Measurements from ENCODE around the gene LMX1A. TPM values are rescaled to one million over a fixed set of nuclear protein-coding genes. Genes with fewer than 3 reads are reported as not detected.
A peak's percentile ranks its signal among the peaks of the same experiment; 100 is the strongest.

The LMX1A gene
- 1.7 TPM for total RNA-seq

DNA sequence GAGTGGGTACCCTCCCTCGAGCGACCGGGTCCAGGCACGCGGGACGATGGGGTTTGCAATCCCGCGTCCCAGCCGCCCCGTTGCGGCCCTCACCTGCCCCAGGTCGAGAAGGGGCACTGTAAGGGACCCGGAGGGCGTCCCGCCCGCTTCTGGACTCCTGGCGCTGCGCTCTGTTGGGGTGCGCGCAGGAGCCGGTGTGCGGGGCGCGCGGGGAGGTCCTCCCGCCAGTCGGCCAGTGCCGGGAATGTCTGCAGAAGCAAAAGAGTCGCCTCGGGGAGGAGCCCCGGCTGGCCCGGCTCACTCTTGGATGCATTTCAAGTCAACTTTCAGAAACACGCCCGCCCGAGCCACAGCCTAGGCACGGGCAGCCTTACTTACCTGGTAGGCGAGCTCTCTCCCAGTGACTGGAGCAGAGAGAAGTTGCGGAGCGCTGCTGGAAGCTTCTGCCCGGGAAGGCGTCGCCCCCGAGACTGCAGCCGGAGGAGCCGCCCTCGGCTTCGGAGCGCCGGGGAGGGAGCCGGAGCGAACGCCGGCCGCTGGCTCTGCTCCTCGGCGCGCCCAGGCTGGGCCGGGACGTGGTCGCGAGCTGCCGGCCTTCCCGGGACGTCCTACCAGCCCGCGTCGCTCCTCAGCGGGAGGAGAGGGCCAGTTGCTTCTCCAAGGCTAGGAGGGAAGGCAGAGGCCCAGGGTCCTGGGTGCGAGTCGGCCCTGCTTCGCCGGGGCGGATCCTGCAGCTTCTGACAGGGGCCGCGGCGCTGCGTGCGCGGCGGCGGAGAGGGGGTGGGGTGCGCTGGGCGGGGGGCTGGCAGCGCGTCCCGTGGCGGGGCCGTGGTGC lies at the start of gene LMX1A:
LMX1A (minus strand) TSS at position 739 of the 835 bp plus-strand sequence. CDS start 1,156 bp downstream, outside the sequence.
- Histone ChIP-seq H3K9me3 (no peaks in the 10 kb centered on the region), H3K36me3 (no peaks in the 10 kb centered on the region), H3K27me3 (peaks cover 11% of the 10 kb centered on the region), H3K27ac (no peak within 1 kb of the TSS), H3K4me3 (peak within 1 kb of the TSS; percentile 43 to 60), H3K4me1 (peaks cover 0 to 7% of the 10 kb centered on the region in 2 donors)
- DNase-seq (ENCODE audit: low spot score in 2 of 2), result no peak
- TF ChIP-seq, protein P1, sequence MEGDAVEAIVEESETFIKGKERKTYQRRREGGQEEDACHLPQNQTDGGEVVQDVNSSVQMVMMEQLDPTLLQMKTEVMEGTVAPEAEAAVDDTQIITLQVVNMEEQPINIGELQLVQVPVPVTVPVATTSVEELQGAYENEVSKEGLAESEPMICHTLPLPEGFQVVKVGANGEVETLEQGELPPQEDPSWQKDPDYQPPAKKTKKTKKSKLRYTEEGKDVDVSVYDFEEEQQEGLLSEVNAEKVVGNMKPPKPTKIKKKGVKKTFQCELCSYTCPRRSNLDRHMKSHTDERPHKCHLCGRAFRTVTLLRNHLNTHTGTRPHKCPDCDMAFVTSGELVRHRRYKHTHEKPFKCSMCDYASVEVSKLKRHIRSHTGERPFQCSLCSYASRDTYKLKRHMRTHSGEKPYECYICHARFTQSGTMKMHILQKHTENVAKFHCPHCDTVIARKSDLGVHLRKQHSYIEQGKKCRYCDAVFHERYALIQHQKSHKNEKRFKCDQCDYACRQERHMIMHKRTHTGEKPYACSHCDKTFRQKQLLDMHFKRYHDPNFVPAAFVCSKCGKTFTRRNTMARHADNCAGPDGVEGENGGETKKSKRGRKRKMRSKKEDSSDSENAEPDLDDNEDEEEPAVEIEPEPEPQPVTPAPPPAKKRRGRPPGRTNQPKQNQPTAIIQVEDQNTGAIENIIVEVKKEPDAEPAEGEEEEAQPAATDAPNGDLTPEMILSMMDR (IDR thresholded peaks at IDR 0.05), result no peak
- intact Hi-C loops (cut with DNase I), result no loop called here

GRCh38 chr1:165403835-165404482 lies 47.4 kb upstream of the LMX1A start:
- Histone ChIP-seq H3K36me3 (no peaks in the 10 kb centered on the region), H3K4me1 (no peaks in the 10 kb centered on the region)
- DNase-seq (ENCODE audit: low spot score in 2 of 2), result peak in 1 of 2 donors; percentile 42

DNA sequence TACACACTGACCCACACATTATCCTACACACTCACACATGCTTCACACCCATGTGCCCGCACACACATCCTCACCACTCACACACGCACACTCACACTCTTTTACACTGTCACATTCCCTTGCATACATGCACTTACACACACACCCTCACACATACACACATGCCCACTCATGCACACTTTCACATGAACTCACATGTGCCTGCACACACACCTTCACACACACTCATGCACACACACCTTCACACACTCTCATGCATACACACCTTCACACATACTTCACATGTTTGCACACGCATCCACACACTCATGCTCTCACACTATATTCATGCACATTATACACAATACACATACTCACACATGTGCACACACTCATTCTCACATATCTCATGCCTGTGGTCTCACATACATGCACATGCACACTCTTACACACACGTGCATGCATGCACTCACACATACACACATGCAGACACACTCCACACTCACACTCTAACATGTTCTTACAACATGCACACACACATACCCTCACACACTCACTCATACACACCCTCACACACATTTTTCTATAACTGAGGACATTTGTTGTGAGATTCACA lies 46.1 kb upstream of the LMX1A start:
- H3K27me3 ChIP-seq, result no peaks in the 10 kb centered on the region
- no peaks in the 10 kb centered on the region for H3K9me3 ChIP-seq
- TF ChIP-seq, protein P1 (IDR thresholded peaks at IDR 0.05), result no peak
- DNase-seq (ENCODE audit: low spot score in 2 of 2), result peak in 1 of 2 donors; percentile 12
- H3K36me3 ChIP-seq, result no peaks in the 10 kb centered on the region
- intact Hi-C loops (cut with DNase I), result no loop called here
- H3K27ac ChIP-seq, result no peak overlapping the region
- H3K4me1 ChIP-seq, result no peaks in the 10 kb centered on the region
- H3K4me3 ChIP-seq, result no peak overlapping the region

More at GRCh38 chr1:165403835-165404482, 47.4 kb upstream of the LMX1A start:
- Histone ChIP-seq H3K9me3 (no peaks in the 10 kb centered on the region), H3K27ac (no peak overlapping the region), H3K4me3 (no peak overlapping the region), H3K27me3 (no peaks in the 10 kb centered on the region)
- TF ChIP-seq, protein P1 (IDR thresholded peaks at IDR 0.05), result peak in 1 of 3 experiments; percentile 41
- intact Hi-C loops (cut with DNase I), result no loop called here

- Histone ChIP-seq H3K4me3 (no peak overlapping the region), H3K27ac (no peak overlapping the region), H3K36me3 (no peaks in the 10 kb centered on the region), H3K27me3 (no peaks in the 10 kb centered on the region), H3K4me1 (no peaks in the 10 kb centered on the region), H3K9me3 (no peaks in the 10 kb centered on the region)
- TF ChIP-seq, protein P1 (IDR thresholded peaks at IDR 0.05), result no peak
- intact Hi-C loops (cut with DNase I), result no loop called here
- peak in 1 of 2 donors; percentile 70 for DNase-seq (ENCODE audit: low spot score in 2 of 2)
These were observed 41.4 kb upstream of the LMX1A start for GRCh38 chr1:165397944-165398343.

DNA sequence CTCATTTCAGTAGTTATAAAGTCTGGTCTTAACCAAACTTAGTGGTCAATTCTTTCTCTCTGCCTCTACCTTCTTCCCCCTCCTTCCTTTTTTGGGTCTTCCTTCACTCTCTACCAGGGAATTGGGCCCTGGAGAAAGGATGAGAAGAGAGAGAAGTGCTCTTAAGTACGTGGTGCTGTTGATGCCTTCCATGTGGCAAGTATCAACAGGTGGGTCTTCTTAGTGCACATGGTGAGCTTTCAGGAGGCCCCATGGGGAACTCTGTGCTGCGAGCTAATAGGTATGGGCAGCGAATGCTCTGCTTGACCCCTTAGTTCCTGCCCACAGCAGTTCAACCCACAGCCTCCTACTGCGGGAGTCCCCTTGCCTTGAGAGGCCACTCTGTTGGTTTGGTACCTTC lies 39.4 kb upstream of the LMX1A start:
- intact Hi-C loops (cut with DNase I), result no loop called here
- TF ChIP-seq, protein P1 (IDR thresholded peaks at IDR 0.05), result no peak
- H3K4me3 ChIP-seq, result no peak overlapping the region
- no peaks in the 10 kb centered on the region for H3K4me1 ChIP-seq
- peak in 1 of 2 donors; percentile 33 for DNase-seq (ENCODE audit: low spot score in 2 of 2)
- H3K9me3 ChIP-seq, result no peaks in the 10 kb centered on the region
- no peaks in the 10 kb centered on the region for H3K36me3 ChIP-seq
- H3K27ac ChIP-seq, result no peak overlapping the region
- no peaks in the 10 kb centered on the region for H3K27me3 ChIP-seq
